Ishikawa (cell line): ENCODE data around the gene KRTAP1-1.
"Not testable (repeated sequence)": the region's sequence is repeated elsewhere in the genome, so short reads cannot be mapped to it uniquely, and the experiment has no call there.

Experiments
- CEBPB ChIP-seq: IDR thresholded peaks from 2 replicates; pipeline ENCODE4 v1.6.1; 2012
- CREB1 ChIP-seq: IDR thresholded peaks from 2 replicates; pipeline ENCODE4 v1.6.1; 2012; ENCODE audit warnings: low read depth
- EGR1 ChIP-seq: IDR thresholded peaks from 2 replicates; pipeline ENCODE4 v1.6.1; 2012
- EP300 ChIP-seq: IDR thresholded peaks from 2 replicates; pipeline ENCODE4 v1.6.1; 2012; ENCODE audit warnings: borderline replicate concordance
- FOXM1 ChIP-seq: IDR thresholded peaks from 2 replicates; pipeline ENCODE4 v1.6.1; 2012; ENCODE audit warnings: low read depth, borderline replicate concordance
- NFIC ChIP-seq: IDR thresholded peaks from 2 replicates; pipeline ENCODE4 v1.6.1; 2012
- RAD21 ChIP-seq: IDR thresholded peaks from 2 replicates; pipeline ENCODE4 v1.6.1; 2012; ENCODE audit warnings: low read depth
- REST ChIP-seq: IDR thresholded peaks from 2 replicates; pipeline ENCODE4 v1.6.1; 2012; ENCODE audit warnings: low read depth, mild to moderate bottlenecking
- TAF1 ChIP-seq: IDR thresholded peaks from 2 replicates; pipeline ENCODE4 v1.6.1; 2012; ENCODE audit warnings: low read depth, mild to moderate bottlenecking
- TCF12 ChIP-seq: IDR thresholded peaks from 2 replicates; pipeline ENCODE4 v1.6.1; 2012; ENCODE audit warnings: low read depth
- TEAD4 ChIP-seq: IDR thresholded peaks from 2 replicates; pipeline ENCODE4 v1.6.1; 2012
- YY1 ChIP-seq: IDR thresholded peaks from 2 replicates; pipeline ENCODE4 v1.6.1; 2012; ENCODE audit warnings: low read depth
- ZBTB7A ChIP-seq: IDR thresholded peaks from 2 replicates; pipeline ENCODE4 v1.6.1; 2012; ENCODE audit warnings: low read depth
- TF ChIP-seq, protein P1 (sequence below): IDR thresholded peaks from 2 replicates; pipeline ENCODE4 v1.6.1; 2012
- TF ChIP-seq, protein P2 (sequence below): IDR thresholded peaks from 2 replicates; pipeline ENCODE4 v1.6.1; 2012

KRTAP1-1 gene

DNA sequence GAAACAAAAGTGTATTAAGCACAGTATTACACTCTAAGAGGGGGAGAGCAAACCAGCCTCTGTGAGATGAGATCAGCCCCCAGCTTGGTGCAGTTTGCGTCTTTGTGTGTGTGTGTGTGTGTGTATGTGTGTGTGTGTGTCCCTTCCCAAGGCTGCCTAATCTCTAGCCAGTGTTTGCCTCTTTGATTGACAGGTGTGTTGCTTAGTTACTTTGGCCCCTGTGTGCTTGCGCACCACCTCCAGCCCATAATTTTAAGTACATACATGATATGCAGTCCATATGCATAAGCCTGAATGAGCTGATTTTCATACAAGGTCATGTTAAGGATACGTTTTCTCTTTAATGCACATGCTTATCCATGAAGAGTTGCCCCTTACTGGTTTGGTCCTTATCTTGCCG is 39.5 kb downstream of the KRTAP1-1 start:
- no peak for TF ChIP-seq TAF1
- TF ChIP-seq, protein P1, sequence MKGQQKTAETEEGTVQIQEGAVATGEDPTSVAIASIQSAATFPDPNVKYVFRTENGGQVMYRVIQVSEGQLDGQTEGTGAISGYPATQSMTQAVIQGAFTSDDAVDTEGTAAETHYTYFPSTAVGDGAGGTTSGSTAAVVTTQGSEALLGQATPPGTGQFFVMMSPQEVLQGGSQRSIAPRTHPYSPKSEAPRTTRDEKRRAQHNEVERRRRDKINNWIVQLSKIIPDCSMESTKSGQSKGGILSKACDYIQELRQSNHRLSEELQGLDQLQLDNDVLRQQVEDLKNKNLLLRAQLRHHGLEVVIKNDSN, result no peak
- no peak for TF ChIP-seq CREB1
- TF ChIP-seq, protein P2, sequence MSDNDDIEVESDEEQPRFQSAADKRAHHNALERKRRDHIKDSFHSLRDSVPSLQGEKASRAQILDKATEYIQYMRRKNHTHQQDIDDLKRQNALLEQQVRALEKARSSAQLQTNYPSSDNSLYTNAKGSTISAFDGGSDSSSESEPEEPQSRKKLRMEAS, result no peak
- no peak for TF ChIP-seq TCF12
- no peak for TF ChIP-seq REST
- no peak for TF ChIP-seq FOXM1
- TF ChIP-seq ZBTB7A, result no peak
- TF ChIP-seq EGR1, result no peak
- TF ChIP-seq NFIC, result no peak
- no peak for TF ChIP-seq RAD21
- TF ChIP-seq YY1, result no peak

DNA sequence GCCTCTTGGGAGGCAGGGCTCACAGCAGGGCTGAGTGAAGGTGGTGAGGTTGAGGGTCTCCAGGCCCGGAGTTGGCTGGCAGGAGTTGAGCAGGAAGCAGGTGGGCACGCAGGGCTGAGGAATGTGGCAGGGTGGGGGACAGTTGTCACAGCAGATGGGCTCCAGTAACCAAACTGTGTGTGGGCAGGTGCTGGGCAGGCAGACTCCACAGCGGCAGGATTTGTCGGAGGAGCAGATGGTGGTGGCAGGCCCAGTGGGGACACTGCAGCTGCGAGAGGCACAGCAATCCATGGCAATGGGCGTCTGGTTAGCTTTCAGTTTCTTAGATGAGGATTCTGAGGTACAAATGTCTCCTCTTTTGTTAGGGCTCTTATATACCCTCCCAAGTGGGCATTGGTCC is 41.7 kb downstream of the KRTAP1-1 start, which contains the start of gene KRTAP3-2:
Gene KRTAP3-2 (minus strand): TSS at position 344 of the 400 bp plus-strand sequence. CDS start 53 bp downstream, at position 291.
- TF ChIP-seq TCF12, TEAD4, FOXM1: not testable (repeated sequence)

GRCh38 chr17:40997361-40997760 is 43.9 kb downstream of the KRTAP1-1 start:
- no peak for TF ChIP-seq CREB1
- TF ChIP-seq TAF1, result no peak
- TF ChIP-seq, protein P1, result no peak
- TF ChIP-seq RAD21, result no peak

DNA sequence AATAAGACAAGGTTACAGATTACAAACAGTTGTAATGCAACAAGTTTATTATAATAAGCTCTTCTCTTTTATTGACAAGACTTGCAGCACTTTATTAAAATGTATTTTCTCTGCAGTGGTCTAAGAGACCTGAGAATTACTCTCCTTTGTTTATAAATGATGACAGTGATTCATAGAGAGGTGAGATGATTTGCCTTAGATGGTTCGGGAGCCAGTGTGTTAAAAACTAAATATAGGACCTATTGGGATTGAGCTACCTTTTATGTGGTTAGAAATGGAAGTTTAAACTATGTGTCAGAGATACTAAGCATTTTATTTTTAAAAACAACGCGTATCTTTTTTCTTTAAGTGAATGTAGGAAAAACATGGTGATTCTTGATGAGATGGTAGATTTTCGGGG is 44.4 kb downstream of the KRTAP1-1 start:
- TF ChIP-seq RAD21, result no peak
- TF ChIP-seq EP300, result no peak
- TF ChIP-seq FOXM1, result no peak
- no peak for TF ChIP-seq TAF1
- no peak for TF ChIP-seq ZBTB7A
- no peak for TF ChIP-seq EGR1

GRCh38 chr17:40995116-40995515 is 46.1 kb downstream of the KRTAP1-1 start:
- TF ChIP-seq EP300 (no peak), TEAD4 (no peak), TAF1 (no peak), CREB1 (no peak), EGR1 (no peak), CEBPB (no peak), ZBTB7A (no peak)
- TF ChIP-seq, protein P2, result no peak

DNA sequence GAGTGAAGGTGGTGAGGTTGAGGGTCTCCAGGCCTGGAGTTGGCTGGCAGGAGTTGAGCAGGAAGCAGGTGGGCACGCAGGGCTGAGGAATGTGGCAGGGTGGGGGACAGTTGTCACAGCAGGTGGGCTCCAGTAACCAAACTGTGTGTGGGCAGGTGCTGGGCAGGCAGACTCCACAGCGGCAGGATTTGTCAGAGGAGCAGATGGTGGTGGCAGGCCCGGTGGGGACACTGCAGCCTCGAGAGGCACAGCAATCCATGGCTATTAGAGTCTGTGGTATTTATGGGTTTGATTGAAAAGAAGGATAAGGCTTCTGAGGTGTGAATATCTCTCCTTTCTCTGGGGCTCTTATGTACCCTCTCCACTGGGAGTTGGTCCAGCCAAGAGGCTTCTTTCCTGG is 47.4 kb downstream of the KRTAP1-1 start, which contains the start of gene KRTAP3-3:
Gene KRTAP3-3 (minus strand): TSS at position 326 of the 400 bp plus-strand sequence. CDS start 67 bp downstream, at position 259.
- no peak for TF ChIP-seq TEAD4

DNA sequence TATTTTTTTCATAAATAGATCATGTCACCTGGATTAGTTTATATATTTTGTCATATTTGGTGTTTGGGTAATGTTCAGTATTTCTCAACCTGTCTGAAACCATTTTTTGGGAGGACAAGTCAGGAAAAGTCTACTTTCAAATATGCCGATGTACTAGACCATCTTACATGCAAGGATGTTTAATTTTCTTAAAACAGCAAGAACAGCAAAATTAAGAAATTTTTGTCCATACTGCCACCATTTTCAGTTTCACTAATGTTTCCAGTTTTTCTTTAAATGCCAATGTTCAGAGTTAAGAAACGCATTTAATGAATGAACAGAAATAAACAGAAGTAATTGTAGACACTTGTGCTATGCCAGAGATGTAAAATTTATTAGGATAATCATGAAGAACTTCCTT is 48.2 kb downstream of the KRTAP1-1 start:
- TF ChIP-seq EGR1 (no peak), EP300 (no peak), CREB1 (no peak), FOXM1 (no peak), RAD21 (no peak), NFIC (no peak), YY1 (no peak), ZBTB7A (no peak), REST (no peak)
